Measurements from ENCODE around the gene ANKS1A.
"Not testable (repeated sequence)": the region's sequence is repeated elsewhere in the genome, so short reads cannot be mapped to it uniquely, and the experiment has no call there.

ANKS1A gene

GRCh38 chr6:34888874-34889555, at the start of gene ANKS1A:
ANKS1A (plus strand) TSS chr6:34889255; CDS start chr6:34889403, 148 bp downstream.
- DNase-seq (ENCODE audit: low read depth), result no peak

GRCh38 chr6:34839666-34840352, 49.2 kb upstream of the ANKS1A start:
- DNase-seq (ENCODE audit: low read depth), result no peak

- not testable (repeated sequence) for DNase-seq (ENCODE audit: low read depth)
These were observed 40.0 kb upstream of the ANKS1A start for GRCh38 chr6:34849066-34849465.

- DNase-seq (ENCODE audit: low read depth), result no peak
These were observed 37.7 kb upstream of the ANKS1A start for GRCh38 chr6:34851361-34851760.

- no peak for DNase-seq (ENCODE audit: low read depth)
These were observed 36.5 kb upstream of the ANKS1A start for GRCh38 chr6:34852406-34853085.

GRCh38 chr6:34855463-34855862, 33.6 kb upstream of the ANKS1A start:
- DNase-seq (ENCODE audit: low read depth), result no peak

- no peak for DNase-seq (ENCODE audit: low read depth)
These were observed 30.4 kb upstream of the ANKS1A start for GRCh38 chr6:34858681-34859080.

- no peak for DNase-seq (ENCODE audit: low read depth)
These were observed 29.1 kb upstream of the ANKS1A start for GRCh38 chr6:34859951-34860350.

- DNase-seq (ENCODE audit: low read depth), result no peak
These were observed 28.3 kb upstream of the ANKS1A start for GRCh38 chr6:34860776-34861175.

- no peak for DNase-seq (ENCODE audit: low read depth)
These were observed 25.0 kb upstream of the ANKS1A start for GRCh38 chr6:34864007-34864406.

- no peak for DNase-seq (ENCODE audit: low read depth)
These were observed 23.9 kb upstream of the ANKS1A start for GRCh38 chr6:34865107-34865506.

GRCh38 chr6:34866509-34866908, 22.5 kb upstream of the ANKS1A start:
- DNase-seq (ENCODE audit: low read depth), result no peak

- DNase-seq (ENCODE audit: low read depth), result no peak
These were observed 21.6 kb upstream of the ANKS1A start for GRCh38 chr6:34867484-34867883.

GRCh38 chr6:34871853-34872252, 17.2 kb upstream of the ANKS1A start:
- no peak for DNase-seq (ENCODE audit: low read depth)

GRCh38 chr6:34872332-34872731, 16.7 kb upstream of the ANKS1A start:
- DNase-seq (ENCODE audit: low read depth), result no peak

- DNase-seq (ENCODE audit: low read depth), result no peak
These were observed 13.5 kb upstream of the ANKS1A start for GRCh38 chr6:34875292-34876213.

GRCh38 chr6:34876472-34876871, 12.6 kb upstream of the ANKS1A start:
- no peak for DNase-seq (ENCODE audit: low read depth)

- DNase-seq (ENCODE audit: low read depth), result no peak
These were observed 11.8 kb upstream of the ANKS1A start for GRCh38 chr6:34877259-34877658.

- no peak for DNase-seq (ENCODE audit: low read depth)
These were observed 11.1 kb upstream of the ANKS1A start for GRCh38 chr6:34877869-34878485.

GRCh38 chr6:34884073-34884472, 5.0 kb upstream of the ANKS1A start:
- not testable (repeated sequence) for DNase-seq (ENCODE audit: low read depth)

- DNase-seq (ENCODE audit: low read depth), result no peak
These were observed 4.1 kb upstream of the ANKS1A start for GRCh38 chr6:34884996-34885395.

- DNase-seq (ENCODE audit: low read depth), result not testable (repeated sequence)
These were observed 3.2 kb upstream of the ANKS1A start for GRCh38 chr6:34885837-34886236.
